Smooth muscle cell (in vitro differentiated cells): ENCODE measurements around the gene ARHGEF25. TPM values are rescaled to one million over a fixed set of nuclear protein-coding genes. Genes with fewer than 3 reads are reported as not detected.
"Not testable (repeated sequence)": the region's sequence is repeated elsewhere in the genome, so short reads cannot be mapped to it uniquely, and the experiment has no call there.

Experiments used
- DNase-seq: peaks from one replicate; lab custom pipeline; 2025; ENCODE audit not compliant: unreplicated experiment; lab: John Stamatoyannopoulos, UW
- H2AFZ ChIP-seq: fragments of 200-600 bp; sonication (generic); 2 replicates; pipeline ENCODE4 v1.6.0; 2016; ENCODE audit warnings: antibody characterized with exemption, low read depth, mild to moderate bottlenecking
- H3F3A ChIP-seq: fragments of 200-600 bp; sonication (generic); 2 replicates; pipeline ENCODE4 v1.6.0; 2017; ENCODE audit warnings: antibody characterized with exemption, low read depth
- H3K27ac ChIP-seq: fragments of 200-600 bp; sonication (generic); 2 replicates; pipeline ENCODE4 v1.5.1; 2016; ENCODE audit warnings: low read depth, mild to moderate bottlenecking
- H3K27me3 ChIP-seq: fragments of 200-600 bp; sonication (generic); 2 replicates; pipeline ENCODE4 v1.6.1; 2016; ENCODE audit warnings: low read depth, mild to moderate bottlenecking
- H3K36me3 ChIP-seq: fragments of 200-600 bp; sonication (generic); 2 replicates; pipeline ENCODE4 v1.5.1; 2016; ENCODE audit warnings: low read depth
- H3K4me1 ChIP-seq: fragments of 200-600 bp; sonication (generic); 2 replicates; pipeline ENCODE4 v1.5.1; 2016; ENCODE audit warnings: low read depth
- H3K4me2 ChIP-seq: fragments of 200-600 bp; sonication (generic); 2 replicates; pipeline ENCODE4 v1.6.0; 2016; ENCODE audit warnings: mild to moderate bottlenecking
- H3K4me3 ChIP-seq: fragments of 200-600 bp; sonication (generic); 2 replicates; pipeline ENCODE4 v1.5.1; 2016; ENCODE audit warnings: mild to moderate bottlenecking
- H3K79me2 ChIP-seq: fragments of 200-600 bp; sonication (generic); 2 replicates; pipeline ENCODE4 v1.6.0; 2016; ENCODE audit warnings: low read depth, mild to moderate bottlenecking
- H3K9ac ChIP-seq: fragments of 200-600 bp; sonication (generic); 2 replicates; pipeline ENCODE4 v1.6.0; 2016; ENCODE audit warnings: low read depth
- H3K9me3 ChIP-seq: fragments of 200-600 bp; sonication (generic); replicated peaks from 2 replicates; pipeline ENCODE4 v1.5.1; 2016; ENCODE audit warnings: low read depth
- H4K20me1 ChIP-seq: fragments of 200-600 bp; sonication (generic); 2 replicates; pipeline ENCODE4 v1.6.0; 2016; ENCODE audit warnings: low read depth
- WGBS: methylation state at CpG from one replicate; pipeline ENCODE4 v1.1.7; 2016; ENCODE audit warnings: low lambda C conversion rate; 5-methylcytosine and 5-hydroxymethylcytosine counted together
- polyA plus RNA-seq: library from polyadenylated mRNA; unstranded; fragments of >200 nt; fragmentation: Nextera tagmentation; extraction: Ambion mirVana; gene quantifications from 2 replicates; pipeline ENCODE4 v1.2.1, GENCODE V29; 2016
- total RNA-seq: library from RNA; depleted of rRNA; stranded (reverse); fragments of >200 nt; gene quantifications from 2 replicates; pipeline ENCODE4 v1.2.3, GENCODE V29; 2014
- TF ChIP-seq, protein P1 (sequence below): fragments of 200-600 bp; sonication (generic); IDR thresholded peaks from 2 replicates; pipeline ENCODE4 v1.5.1; 2017; ENCODE audit warnings: borderline replicate concordance, mild to moderate bottlenecking, antibody characterized with exemption; ENCODE audit not compliant: insufficient read depth, poor library complexity, severe bottlenecking

The ARHGEF25 gene
- total and polyA plus RNA-seq, 2 experiments from 2014 or later, result 3.8 to 13.9 TPM

- Histone ChIP-seq H3K4me3 (peak within 1 kb of the TSS; percentile 69), H4K20me1 (no peaks in the 10 kb centered on the region), H3K27ac (no peak within 1 kb of the TSS), H3K36me3 (no peaks in the 10 kb centered on the region), H3K27me3 (peaks cover 82% of the 10 kb centered on the region), H2AFZ (peak within 1 kb of the TSS; percentile 94), H3K4me1 (peaks cover 7% of the 10 kb centered on the region), H3K9ac (no peak within 1 kb of the TSS), H3F3A (no peaks in the 10 kb centered on the region), H3K4me2 (peak within 1 kb of the TSS; percentile 97), H3K9me3 (no peaks in the 10 kb centered on the region), H3K79me2 (no peaks in the 10 kb centered on the region)
- DNase-seq, result no peak
- 10% methylated on average over 35 of the region's 58 CpGs for WGBS
- TF ChIP-seq, protein P1, sequence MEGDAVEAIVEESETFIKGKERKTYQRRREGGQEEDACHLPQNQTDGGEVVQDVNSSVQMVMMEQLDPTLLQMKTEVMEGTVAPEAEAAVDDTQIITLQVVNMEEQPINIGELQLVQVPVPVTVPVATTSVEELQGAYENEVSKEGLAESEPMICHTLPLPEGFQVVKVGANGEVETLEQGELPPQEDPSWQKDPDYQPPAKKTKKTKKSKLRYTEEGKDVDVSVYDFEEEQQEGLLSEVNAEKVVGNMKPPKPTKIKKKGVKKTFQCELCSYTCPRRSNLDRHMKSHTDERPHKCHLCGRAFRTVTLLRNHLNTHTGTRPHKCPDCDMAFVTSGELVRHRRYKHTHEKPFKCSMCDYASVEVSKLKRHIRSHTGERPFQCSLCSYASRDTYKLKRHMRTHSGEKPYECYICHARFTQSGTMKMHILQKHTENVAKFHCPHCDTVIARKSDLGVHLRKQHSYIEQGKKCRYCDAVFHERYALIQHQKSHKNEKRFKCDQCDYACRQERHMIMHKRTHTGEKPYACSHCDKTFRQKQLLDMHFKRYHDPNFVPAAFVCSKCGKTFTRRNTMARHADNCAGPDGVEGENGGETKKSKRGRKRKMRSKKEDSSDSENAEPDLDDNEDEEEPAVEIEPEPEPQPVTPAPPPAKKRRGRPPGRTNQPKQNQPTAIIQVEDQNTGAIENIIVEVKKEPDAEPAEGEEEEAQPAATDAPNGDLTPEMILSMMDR, result peak; percentile 79
These were observed 22.0 kb downstream of the ARHGEF25 start, which contains the start of gene B4GALNT1 for GRCh38 chr12:57632958-57633840. TSS of gene B4GALNT1 (minus strand) at chr12:57633201. CDS start at chr12:57632132, 1,069 bp downstream.

GRCh38 chr12:57636731-57637130 lies 25.5 kb downstream of the ARHGEF25 start:
- not testable (repeated sequence) for H4K20me1 ChIP-seq, H3K4me3 ChIP-seq, H2AFZ ChIP-seq, H3K79me2 ChIP-seq, H3K9me3 ChIP-seq, DNase-seq, H3K4me1 ChIP-seq, H3K27ac ChIP-seq, H3K9ac ChIP-seq, H3K36me3 ChIP-seq, H3F3A ChIP-seq, H3K4me2 ChIP-seq
- WGBS, result 94% methylated on average over 9 of the region's 9 CpGs
- H3K27me3 ChIP-seq, result peaks cover 55% of the 10 kb centered on the region

GRCh38 chr12:57637364-57637763 lies 26.1 kb downstream of the ARHGEF25 start:
- Histone ChIP-seq H3K36me3 (no peaks in the 10 kb centered on the region), H3F3A (no peaks in the 10 kb centered on the region), H3K27me3 (peaks cover 49% of the 10 kb centered on the region), H3K4me3 (no peak overlapping the region), H4K20me1 (no peaks in the 10 kb centered on the region), H3K27ac (no peak overlapping the region), H3K4me1 (no peaks in the 10 kb centered on the region), H3K4me2 (no peak overlapping the region), H2AFZ (no peak overlapping the region), H3K9me3 (no peaks in the 10 kb centered on the region), H3K9ac (no peak overlapping the region), H3K79me2 (no peaks in the 10 kb centered on the region)
- TF ChIP-seq, protein P1, result no peak
- DNase-seq, result no peak
- WGBS, result 84% methylated on average over 3 of the region's 3 CpGs

- Histone ChIP-seq H3F3A (no peaks in the 10 kb centered on the region), H3K4me1 (no peaks in the 10 kb centered on the region), H3K4me2 (no peak overlapping the region), H3K9ac (no peak overlapping the region), H3K27ac (no peak overlapping the region), H2AFZ (no peak overlapping the region), H3K79me2 (no peaks in the 10 kb centered on the region), H3K36me3 (no peaks in the 10 kb centered on the region), H4K20me1 (no peaks in the 10 kb centered on the region), H3K9me3 (no peaks in the 10 kb centered on the region), H3K27me3 (peaks cover 42% of the 10 kb centered on the region), H3K4me3 (no peak overlapping the region)
- no peak for DNase-seq
- TF ChIP-seq, protein P1, result no peak
- WGBS, result 91% methylated on average over 3 of the region's 3 CpGs
These were observed 26.9 kb downstream of the ARHGEF25 start for GRCh38 chr12:57638096-57638495.
